BE2C (cell line): ENCODE results near the gene RFX4.

Source experiments
- DNase-seq: peaks from one replicate; pipeline ENCODE4 v3.0.0-alpha.2; 2020
- H3K27me3 ChIP-seq: fragments of 250-450 bp; sonication (Bioruptor Pico); 2 replicates; pipeline ENCODE4 v1.5.1; 2020; ENCODE audit warnings: mild to moderate bottlenecking
- H3K36me3 ChIP-seq: fragments of 250-450 bp; sonication (Bioruptor Pico); 2 replicates; pipeline ENCODE4 v1.5.1; 2020; ENCODE audit warnings: mild to moderate bottlenecking
- H3K4me1 ChIP-seq: fragments of 250-450 bp; sonication (Bioruptor Pico); 2 replicates; pipeline ENCODE4 v1.5.1; 2020
- H3K4me3 ChIP-seq: 2 replicates; pipeline ENCODE4 v1.5.1; 2011; ENCODE audit warnings: low read depth, low read length
- H3K9me3 ChIP-seq: fragments of 250-450 bp; sonication (Bioruptor Pico); 2 replicates; pipeline ENCODE4 v1.5.1; 2020
- CTCF ChIP-seq: IDR thresholded peaks from 2 replicates; pipeline ENCODE4 v1.5.1; 2012; ENCODE audit warnings: mild to moderate bottlenecking, low read depth, low read length

The RFX4 gene

GRCh38 chr12:106783515-106783914 lies 200.7 kb downstream of the RFX4 start:
- Histone ChIP-seq H3K9me3 (no peaks in the 10 kb centered on the region), H3K4me1 (peaks cover 10% of the 10 kb centered on the region), H3K27me3 (no peaks in the 10 kb centered on the region), H3K4me3 (no peak overlapping the region), H3K36me3 (peaks cover 10% of the 10 kb centered on the region; the same call in 1 of the 2 replicates)
- DNase-seq: no peak
- TF ChIP-seq CTCF: no peak

GRCh38 chr12:106790020-106790419 lies 207.2 kb downstream of the RFX4 start:
- Histone ChIP-seq H3K36me3 (peaks cover 4% of the 10 kb centered on the region; the same call in 1 of the 2 replicates), H3K4me3 (no peak overlapping the region), H3K4me1 (no peaks in the 10 kb centered on the region), H3K27me3 (no peaks in the 10 kb centered on the region), H3K9me3 (no peaks in the 10 kb centered on the region)
- no peak for DNase-seq
- peak; percentile 28 for TF ChIP-seq CTCF

- no peaks in the 10 kb centered on the region for H3K9me3 ChIP-seq
- no peaks in the 10 kb centered on the region for H3K4me1 ChIP-seq
- no peak overlapping the region for H3K4me3 ChIP-seq
- H3K36me3 ChIP-seq: no peaks in the 10 kb centered on the region; the same call in 1 of the 2 replicates
- H3K27me3 ChIP-seq: no peaks in the 10 kb centered on the region
- no peak for DNase-seq
- no peak for TF ChIP-seq CTCF
These were observed 208.7 kb downstream of the RFX4 start for GRCh38 chr12:106791531-106791930.

GRCh38 chr12:106794369-106794768 lies 211.6 kb downstream of the RFX4 start:
- no peak for DNase-seq
- H3K4me1 ChIP-seq: no peaks in the 10 kb centered on the region
- H3K9me3 ChIP-seq: no peaks in the 10 kb centered on the region
- H3K4me3 ChIP-seq: no peak overlapping the region
- no peaks in the 10 kb centered on the region for H3K36me3 ChIP-seq
- H3K27me3 ChIP-seq: no peaks in the 10 kb centered on the region
- TF ChIP-seq CTCF: no peak

- no peak for DNase-seq
- Histone ChIP-seq H3K36me3 (no peaks in the 10 kb centered on the region; the same call in 1 of the 2 replicates), H3K4me1 (no peaks in the 10 kb centered on the region), H3K27me3 (no peaks in the 10 kb centered on the region), H3K4me3 (no peak overlapping the region), H3K9me3 (no peaks in the 10 kb centered on the region)
- TF ChIP-seq CTCF: no peak
These were observed 218.4 kb downstream of the RFX4 start for GRCh38 chr12:106801167-106801708.

GRCh38 chr12:106801830-106802533 lies 219.2 kb downstream of the RFX4 start:
- Histone ChIP-seq H3K4me3 (no peak overlapping the region), H3K27me3 (no peaks in the 10 kb centered on the region), H3K4me1 (no peaks in the 10 kb centered on the region), H3K36me3 (no peaks in the 10 kb centered on the region; the same call in 1 of the 2 replicates), H3K9me3 (no peaks in the 10 kb centered on the region)
- no peak for DNase-seq
- TF ChIP-seq CTCF: no peak
